LNCAP (cell line): ENCODE measurements around the gene CENPVL3.

ENCODE experiments used
- TF ChIP-seq, protein P1 (sequence below): fragments of 450-650 bp; IDR thresholded peaks from 2 replicates; pipeline ENCODE4 v1.5.1; 2017; ENCODE audit warnings: mild to moderate bottlenecking

The CENPVL3 gene

DNA sequence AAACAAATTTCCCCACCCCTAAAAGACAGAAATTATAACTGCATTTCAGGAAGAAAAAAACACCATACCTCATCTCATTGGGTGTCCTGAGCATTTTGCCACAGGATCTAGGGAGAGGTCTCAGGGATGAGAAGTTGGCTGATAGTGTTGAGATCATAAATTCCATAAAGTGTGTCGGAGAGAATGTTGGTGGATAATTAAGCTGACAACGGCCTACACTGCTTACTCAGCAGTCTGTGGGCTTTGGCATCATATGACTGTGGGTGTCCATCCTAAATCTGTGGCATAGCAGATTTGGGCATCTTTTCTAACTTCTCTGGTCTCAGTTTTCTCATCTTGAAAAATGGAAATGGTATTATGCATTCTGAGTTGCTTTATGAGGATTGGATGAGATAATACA lies 12.3 kb downstream of the CENPVL3 start:
- TF ChIP-seq, protein P1, sequence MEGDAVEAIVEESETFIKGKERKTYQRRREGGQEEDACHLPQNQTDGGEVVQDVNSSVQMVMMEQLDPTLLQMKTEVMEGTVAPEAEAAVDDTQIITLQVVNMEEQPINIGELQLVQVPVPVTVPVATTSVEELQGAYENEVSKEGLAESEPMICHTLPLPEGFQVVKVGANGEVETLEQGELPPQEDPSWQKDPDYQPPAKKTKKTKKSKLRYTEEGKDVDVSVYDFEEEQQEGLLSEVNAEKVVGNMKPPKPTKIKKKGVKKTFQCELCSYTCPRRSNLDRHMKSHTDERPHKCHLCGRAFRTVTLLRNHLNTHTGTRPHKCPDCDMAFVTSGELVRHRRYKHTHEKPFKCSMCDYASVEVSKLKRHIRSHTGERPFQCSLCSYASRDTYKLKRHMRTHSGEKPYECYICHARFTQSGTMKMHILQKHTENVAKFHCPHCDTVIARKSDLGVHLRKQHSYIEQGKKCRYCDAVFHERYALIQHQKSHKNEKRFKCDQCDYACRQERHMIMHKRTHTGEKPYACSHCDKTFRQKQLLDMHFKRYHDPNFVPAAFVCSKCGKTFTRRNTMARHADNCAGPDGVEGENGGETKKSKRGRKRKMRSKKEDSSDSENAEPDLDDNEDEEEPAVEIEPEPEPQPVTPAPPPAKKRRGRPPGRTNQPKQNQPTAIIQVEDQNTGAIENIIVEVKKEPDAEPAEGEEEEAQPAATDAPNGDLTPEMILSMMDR, result no peak

DNA sequence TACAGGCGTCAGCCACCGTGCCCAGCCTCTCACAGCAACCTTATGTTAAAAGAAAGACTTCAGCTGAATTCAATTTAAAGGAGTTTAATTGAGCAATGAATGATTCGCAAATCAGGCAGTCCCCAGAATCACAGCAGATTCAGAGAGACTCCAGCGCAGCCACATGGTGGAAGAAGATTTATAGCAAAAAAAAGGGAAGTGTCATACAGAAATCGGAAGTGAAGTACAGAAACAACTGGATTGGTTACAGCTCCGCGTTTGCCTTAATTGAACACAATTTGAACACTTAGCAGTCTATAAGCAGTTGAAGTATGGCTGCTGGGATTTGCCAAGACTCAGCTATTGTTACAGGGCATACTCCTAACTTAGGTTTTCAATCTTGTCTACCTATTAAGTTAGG lies 19.8 kb downstream of the CENPVL3 start:
- TF ChIP-seq, protein P1, result no peak

DNA sequence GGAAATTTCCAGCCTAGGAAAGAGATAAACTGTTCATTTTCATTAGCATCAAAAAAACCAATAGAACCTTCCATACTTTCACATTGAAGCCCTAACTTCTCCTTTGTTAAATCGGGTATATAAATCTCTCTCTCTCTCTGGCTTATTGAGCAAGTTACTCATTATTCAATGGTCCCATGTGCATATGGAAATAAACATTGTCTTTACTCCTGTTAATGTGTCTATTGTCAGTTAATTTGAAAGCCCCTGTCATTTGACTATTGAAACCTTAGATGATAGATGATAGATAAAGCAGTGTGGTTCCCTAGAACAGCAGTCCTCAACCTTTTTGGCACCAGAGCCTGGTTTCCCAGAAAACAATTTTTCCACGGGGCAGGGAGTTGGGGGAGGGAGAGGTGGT lies 46.8 kb downstream of the CENPVL3 start:
- TF ChIP-seq, protein P1, result no peak

GRCh38 chrX:51569561-51569960 lies 49.2 kb downstream of the CENPVL3 start:
- TF ChIP-seq, protein P1, result no peak

DNA sequence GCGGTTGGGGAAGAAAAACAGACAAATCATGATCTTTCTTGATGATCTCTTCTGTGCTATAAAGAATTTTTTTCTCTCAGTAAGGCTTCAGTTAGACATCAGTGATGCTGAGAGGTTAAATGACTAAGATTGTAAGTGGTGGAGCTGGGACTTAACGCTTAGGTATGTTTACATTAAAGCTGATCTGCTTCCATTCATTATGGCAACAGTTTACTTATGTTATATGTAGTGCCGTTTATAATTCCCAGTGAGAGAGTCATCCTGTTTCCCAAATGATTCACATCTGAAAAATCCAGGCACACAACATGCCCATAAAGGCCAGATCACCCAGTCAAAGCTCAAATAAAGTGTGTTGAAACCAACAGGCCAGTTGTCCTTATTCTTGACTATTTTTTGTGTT lies 50.1 kb downstream of the CENPVL3 start:
- TF ChIP-seq, protein P1, result no peak
